ENCODE results near the gene KCNH5. TPM values are rescaled to one million over a fixed set of nuclear protein-coding genes. Genes with fewer than 3 reads are reported as not detected.

KCNH5 gene
- total and polyA plus RNA-seq, 9 of the 15 experiments (the other 6 are each of a cell fraction or from before 2014, with no cell fraction given), result 1.1 to 2.4 (median 1.4) TPM

DNA sequence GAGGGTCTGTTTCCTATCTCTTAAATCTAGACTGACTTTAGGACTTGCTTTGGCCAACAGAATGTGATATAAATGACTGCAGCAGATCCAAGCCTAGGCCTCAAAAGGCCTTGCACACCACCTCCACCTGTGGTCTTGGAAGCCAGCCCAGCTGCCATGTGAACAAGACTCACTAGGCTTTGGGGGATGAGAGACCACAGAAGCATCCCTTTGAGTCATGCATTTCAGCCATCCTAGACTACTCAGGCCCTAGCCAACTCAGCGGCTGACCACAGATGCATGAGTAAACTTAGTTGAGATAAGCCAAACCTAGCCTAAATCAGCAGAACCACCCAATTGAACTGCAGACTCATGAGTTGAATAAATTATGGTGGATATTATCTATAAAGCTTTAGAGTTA is 87.7 kb downstream of the KCNH5 start:
- H3K9me1 ChIP-seq (ENCODE audit: control insufficient read depth, insufficient read depth, low read length), result no peaks in the 10 kb centered on the region
- WGBS (ENCODE audit: insufficient coverage, low coverage, missing lambda C conversion rate), result 0% methylated on average over 1 of the region's 1 CpG
- H3K9me3 ChIP-seq (replicated peaks; ENCODE audit: control insufficient read depth, insufficient read depth, low read depth, low read length), result no peaks in the 10 kb centered on the region
- H3K4me3 ChIP-seq, result no peak overlapping the region
- H2AFZ ChIP-seq (ENCODE audit: low read depth, low read length), result no peak overlapping the region
- BruUV-seq (replicated peaks), result no TSS peak
- no peaks in the 10 kb centered on the region for H3K27me3 ChIP-seq (ENCODE audit: control insufficient read depth in 2 of 2, insufficient read depth in 2 of 2, low read length in 2 of 2)
- H3K4me2 ChIP-seq (ENCODE audit: insufficient read depth, low read length), result no peak overlapping the region
- in situ Hi-C loops (cut with MboI), result no loop called here
- no peak overlapping the region for H3K9ac ChIP-seq (ENCODE audit: insufficient read depth in 1 of 2, low read depth in 2 of 2, low read length in 2 of 2)
- DNase-seq (ENCODE audit: extremely low read depth in 1 of 4, low spot score in 3 of 4) (peak in 1 of 4 experiments; percentile 1), FAIRE-seq (no peak), ATAC-seq (no peak)
- no peaks in the 10 kb centered on the region for H3K4me1 ChIP-seq (replicated peaks in 1 of 2; ENCODE audit: control insufficient read depth in 2 of 2, insufficient read depth in 2 of 2, low read length in 2 of 2)
- H3K36me3 ChIP-seq (ENCODE audit: control insufficient read depth, insufficient read depth, low read length), result no peaks in the 10 kb centered on the region
- H3K27ac ChIP-seq (ENCODE audit: extremely low read depth, low read depth, low read length), result no peak overlapping the region
- TF ChIP-seq ZNF354B (CRISPR knock-in tag; IDR thresholded peaks at IDR 0.05) (no peak), SRF (CRISPR knock-in tag; IDR thresholded peaks at IDR 0.05) (no peak), THRAP3 (IDR thresholded peaks at IDR 0.05; ENCODE audit: borderline replicate concordance) (no peak), MCM3 (IDR thresholded peaks at IDR 0.05) (no peak), NFE2 (IDR thresholded peaks at IDR 0.05; ENCODE audit: low read depth) (no peak), NR2F6 (CRISPR knock-in tag; IDR thresholded peaks at IDR 0.05) (no peak), EGR1 (conservative IDR thresholded peaks at IDR 0.05) (no peak), MAFG (tag; conservative IDR thresholded peaks at IDR 0.05) (no peak), TAF7 (tag; IDR thresholded peaks at IDR 0.05) (no peak), MTA3 (IDR thresholded peaks at IDR 0.05; ENCODE audit: borderline replicate concordance) (no peak), TCFL5 (CRISPR knock-in tag; conservative IDR thresholded peaks at IDR 0.05) (no peak)
- TF ChIP-seq, protein P1, sequence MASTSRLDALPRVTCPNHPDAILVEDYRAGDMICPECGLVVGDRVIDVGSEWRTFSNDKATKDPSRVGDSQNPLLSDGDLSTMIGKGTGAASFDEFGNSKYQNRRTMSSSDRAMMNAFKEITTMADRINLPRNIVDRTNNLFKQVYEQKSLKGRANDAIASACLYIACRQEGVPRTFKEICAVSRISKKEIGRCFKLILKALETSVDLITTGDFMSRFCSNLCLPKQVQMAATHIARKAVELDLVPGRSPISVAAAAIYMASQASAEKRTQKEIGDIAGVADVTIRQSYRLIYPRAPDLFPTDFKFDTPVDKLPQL (IDR thresholded peaks at IDR 0.05; ENCODE audit: extremely low read depth, insufficient read length), result no peak
- TF ChIP-seq, protein P2, sequence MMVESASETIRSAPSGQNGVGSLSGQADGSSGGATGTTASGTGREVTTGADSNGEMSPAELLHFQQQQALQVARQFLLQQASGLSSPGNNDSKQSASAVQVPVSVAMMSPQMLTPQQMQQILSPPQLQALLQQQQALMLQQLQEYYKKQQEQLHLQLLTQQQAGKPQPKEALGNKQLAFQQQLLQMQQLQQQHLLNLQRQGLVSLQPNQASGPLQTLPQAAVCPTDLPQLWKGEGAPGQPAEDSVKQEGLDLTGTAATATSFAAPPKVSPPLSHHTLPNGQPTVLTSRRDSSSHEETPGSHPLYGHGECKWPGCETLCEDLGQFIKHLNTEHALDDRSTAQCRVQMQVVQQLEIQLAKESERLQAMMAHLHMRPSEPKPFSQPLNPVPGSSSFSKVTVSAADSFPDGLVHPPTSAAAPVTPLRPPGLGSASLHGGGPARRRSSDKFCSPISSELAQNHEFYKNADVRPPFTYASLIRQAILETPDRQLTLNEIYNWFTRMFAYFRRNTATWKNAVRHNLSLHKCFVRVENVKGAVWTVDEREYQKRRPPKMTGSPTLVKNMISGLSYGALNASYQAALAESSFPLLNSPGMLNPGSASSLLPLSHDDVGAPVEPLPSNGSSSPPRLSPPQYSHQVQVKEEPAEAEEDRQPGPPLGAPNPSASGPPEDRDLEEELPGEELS (CRISPR knock-in tag; IDR thresholded peaks at IDR 0.05; ENCODE audit: borderline replicate concordance), result no peak
- CTCF ChIA-PET (ENCODE audit: low intra/inter-chr PET ratio), result no interaction called here
- no peaks in the 10 kb centered on the region for H3K79me2 ChIP-seq (ENCODE audit: control insufficient read depth, insufficient read depth, low read length)
- POLR2A ChIA-PET, result no interaction called here
- intact Hi-C loops (cut with micrococcal nuclease), result no loop called here
- no peaks in the 10 kb centered on the region for H4K20me1 ChIP-seq (replicated peaks; ENCODE audit: control insufficient read depth, insufficient read depth, low read length)
